Neural cell (in vitro differentiated cells): ENCODE measurements around the gene MAEA.

Source experiments
- CTCF ChIP-seq: fragments of 450-650 bp; IDR thresholded peaks from 2 replicates; pipeline ENCODE4 v1.5.1; 2014; ENCODE audit warnings: antibody characterized with exemption, mild to moderate bottlenecking, moderate library complexity; ENCODE audit not compliant: poor library complexity, severe bottlenecking
- EZH2 ChIP-seq: fragments of 200-600, 300-800 bp; shearing (Covaris generic), sonication (generic); IDR thresholded peaks from 2 replicates; pipeline ENCODE4 v1.6.1; 2014; ENCODE audit warnings: antibody characterized with exemption, low read length, borderline replicate concordance, mild to moderate bottlenecking; ENCODE audit not compliant: insufficient read depth, poor library complexity, severe bottlenecking
- RAD21 ChIP-seq: fragments of 450-650 bp; conservative IDR thresholded peaks from 2 replicates; pipeline ENCODE4 v1.6.1; 2014; ENCODE audit warnings: antibody characterized with exemption, mild to moderate bottlenecking, moderate library complexity
- SMC3 ChIP-seq: fragments of 450-650 bp; conservative IDR thresholded peaks from 2 replicates; pipeline ENCODE4 v1.6.1; 2014; ENCODE audit warnings: antibody characterized with exemption, mild to moderate bottlenecking, moderate library complexity; ENCODE audit not compliant: poor library complexity
- TAF1 ChIP-seq: IDR thresholded peaks from 2 replicates; pipeline ENCODE4 v1.6.1; 2012; ENCODE audit warnings: low read depth

DNA sequence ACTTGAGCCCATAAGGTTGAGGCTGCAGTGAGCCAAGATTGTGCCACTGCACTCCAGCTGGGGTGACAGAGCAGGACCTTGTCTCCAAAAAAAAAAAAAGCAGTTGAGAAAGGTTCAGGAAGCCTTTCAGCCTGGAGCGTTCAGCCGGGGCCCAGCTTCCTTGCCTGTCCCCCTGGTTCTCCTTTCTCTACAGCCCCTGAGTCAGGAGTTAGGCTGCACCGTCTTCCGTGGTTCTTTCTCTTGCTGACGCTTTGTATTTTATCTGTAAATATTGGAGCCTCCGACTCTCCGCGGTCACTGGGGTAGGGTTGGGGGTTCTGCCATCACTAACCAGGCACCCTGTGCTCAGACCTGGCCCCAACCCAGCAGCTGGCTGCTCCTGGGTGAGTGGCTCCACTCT lies 43.6 kb downstream of the MAEA start:
- TF ChIP-seq CTCF (no peak), TAF1 (no peak), RAD21 (no peak), EZH2 (no peak), SMC3 (no peak)
